ENCODE data around the gene HNRNPA0. TPM values are rescaled to one million over a fixed set of nuclear protein-coding genes. Genes with fewer than 3 reads are reported as not detected.

The HNRNPA0 gene
- total and polyA plus RNA-seq, 2 experiments from 2014 or later: 15.1 to 39.9 TPM

DNA sequence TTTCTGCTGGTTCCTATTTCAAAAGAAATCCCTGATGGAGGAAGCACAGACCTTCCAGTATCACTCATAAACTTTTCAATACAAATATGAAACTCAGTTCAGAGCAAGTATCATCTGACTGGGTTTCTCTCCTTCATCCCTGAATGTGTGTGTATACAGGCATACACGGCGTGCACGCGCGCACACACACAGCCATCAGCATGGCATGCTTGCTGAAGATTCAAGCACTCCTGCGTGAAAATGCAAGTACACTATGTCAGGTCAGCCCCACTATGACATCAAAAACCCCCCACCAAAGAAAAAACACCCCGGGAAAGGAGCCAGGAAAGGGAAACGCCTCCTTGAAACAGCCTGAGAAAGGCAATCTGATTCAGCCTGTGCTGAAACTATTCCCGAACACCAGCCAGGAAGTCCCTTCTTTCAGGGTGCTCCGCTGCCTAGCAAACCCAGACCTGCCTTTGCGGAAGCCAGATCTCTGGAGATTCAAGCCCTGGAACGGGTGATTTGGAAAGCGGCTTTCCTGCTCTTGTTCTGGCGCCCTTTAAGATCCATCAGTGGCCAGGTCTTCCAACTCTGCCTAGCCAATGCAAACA, 19.1 kb downstream of the HNRNPA0 start:
- H3K9me3 Mint-ChIP-seq: peaks cover 6% of the 10 kb centered on the region
- H3K4me1 Mint-ChIP-seq: peaks cover 21% of the 10 kb centered on the region; the same call in 2 of the 3 replicates
- H2AFZ ChIP-seq: peak overlapping the region; percentile 74
- DNase-seq (ENCODE audit: low spot score) (peak; percentile 62), ATAC-seq (peak; percentile 50)
- H3K4me1 ChIP-seq (ENCODE audit: insufficient read depth): peaks cover 17% of the 10 kb centered on the region
- H3K27ac ChIP-seq (ENCODE audit: low read depth): peak overlapping the region; percentile 93
- no peaks in the 10 kb centered on the region for H3K27me3 ChIP-seq (ENCODE audit: insufficient read depth)
- TF ChIP-seq ZNF331 (CRISPR knock-in tag; IDR thresholded peaks at IDR 0.05; ENCODE audit: low read depth) (no peak), JUNB (IDR thresholded peaks at IDR 0.05; ENCODE audit: unreplicated experiment) (no peak), EZH2phosphoT487 (IDR thresholded peaks at IDR 0.05; ENCODE audit: unreplicated experiment) (no peak), NANOG (IDR thresholded peaks at IDR 0.05; ENCODE audit: borderline replicate concordance) (no peak), ZNF114 (CRISPR knock-in tag; IDR thresholded peaks at IDR 0.05) (no peak), CREB1 (CRISPR knock-in tag; IDR thresholded peaks at IDR 0.05; ENCODE audit: low read depth) (no peak), STAT1 (IDR thresholded peaks at IDR 0.05; ENCODE audit: unreplicated experiment) (no peak), EZH2 (IDR thresholded peaks at IDR 0.05; ENCODE audit: low read depth, unreplicated experiment) (no peak), POLR2AphosphoS5 (IDR thresholded peaks at IDR 0.05; ENCODE audit: low read depth) (no peak)
- TF ChIP-seq, protein P1, sequence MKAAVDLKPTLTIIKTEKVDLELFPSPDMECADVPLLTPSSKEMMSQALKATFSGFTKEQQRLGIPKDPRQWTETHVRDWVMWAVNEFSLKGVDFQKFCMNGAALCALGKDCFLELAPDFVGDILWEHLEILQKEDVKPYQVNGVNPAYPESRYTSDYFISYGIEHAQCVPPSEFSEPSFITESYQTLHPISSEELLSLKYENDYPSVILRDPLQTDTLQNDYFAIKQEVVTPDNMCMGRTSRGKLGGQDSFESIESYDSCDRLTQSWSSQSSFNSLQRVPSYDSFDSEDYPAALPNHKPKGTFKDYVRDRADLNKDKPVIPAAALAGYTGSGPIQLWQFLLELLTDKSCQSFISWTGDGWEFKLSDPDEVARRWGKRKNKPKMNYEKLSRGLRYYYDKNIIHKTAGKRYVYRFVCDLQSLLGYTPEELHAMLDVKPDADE (IDR thresholded peaks at IDR 0.05): no peak
- TF ChIP-seq, protein P2, sequence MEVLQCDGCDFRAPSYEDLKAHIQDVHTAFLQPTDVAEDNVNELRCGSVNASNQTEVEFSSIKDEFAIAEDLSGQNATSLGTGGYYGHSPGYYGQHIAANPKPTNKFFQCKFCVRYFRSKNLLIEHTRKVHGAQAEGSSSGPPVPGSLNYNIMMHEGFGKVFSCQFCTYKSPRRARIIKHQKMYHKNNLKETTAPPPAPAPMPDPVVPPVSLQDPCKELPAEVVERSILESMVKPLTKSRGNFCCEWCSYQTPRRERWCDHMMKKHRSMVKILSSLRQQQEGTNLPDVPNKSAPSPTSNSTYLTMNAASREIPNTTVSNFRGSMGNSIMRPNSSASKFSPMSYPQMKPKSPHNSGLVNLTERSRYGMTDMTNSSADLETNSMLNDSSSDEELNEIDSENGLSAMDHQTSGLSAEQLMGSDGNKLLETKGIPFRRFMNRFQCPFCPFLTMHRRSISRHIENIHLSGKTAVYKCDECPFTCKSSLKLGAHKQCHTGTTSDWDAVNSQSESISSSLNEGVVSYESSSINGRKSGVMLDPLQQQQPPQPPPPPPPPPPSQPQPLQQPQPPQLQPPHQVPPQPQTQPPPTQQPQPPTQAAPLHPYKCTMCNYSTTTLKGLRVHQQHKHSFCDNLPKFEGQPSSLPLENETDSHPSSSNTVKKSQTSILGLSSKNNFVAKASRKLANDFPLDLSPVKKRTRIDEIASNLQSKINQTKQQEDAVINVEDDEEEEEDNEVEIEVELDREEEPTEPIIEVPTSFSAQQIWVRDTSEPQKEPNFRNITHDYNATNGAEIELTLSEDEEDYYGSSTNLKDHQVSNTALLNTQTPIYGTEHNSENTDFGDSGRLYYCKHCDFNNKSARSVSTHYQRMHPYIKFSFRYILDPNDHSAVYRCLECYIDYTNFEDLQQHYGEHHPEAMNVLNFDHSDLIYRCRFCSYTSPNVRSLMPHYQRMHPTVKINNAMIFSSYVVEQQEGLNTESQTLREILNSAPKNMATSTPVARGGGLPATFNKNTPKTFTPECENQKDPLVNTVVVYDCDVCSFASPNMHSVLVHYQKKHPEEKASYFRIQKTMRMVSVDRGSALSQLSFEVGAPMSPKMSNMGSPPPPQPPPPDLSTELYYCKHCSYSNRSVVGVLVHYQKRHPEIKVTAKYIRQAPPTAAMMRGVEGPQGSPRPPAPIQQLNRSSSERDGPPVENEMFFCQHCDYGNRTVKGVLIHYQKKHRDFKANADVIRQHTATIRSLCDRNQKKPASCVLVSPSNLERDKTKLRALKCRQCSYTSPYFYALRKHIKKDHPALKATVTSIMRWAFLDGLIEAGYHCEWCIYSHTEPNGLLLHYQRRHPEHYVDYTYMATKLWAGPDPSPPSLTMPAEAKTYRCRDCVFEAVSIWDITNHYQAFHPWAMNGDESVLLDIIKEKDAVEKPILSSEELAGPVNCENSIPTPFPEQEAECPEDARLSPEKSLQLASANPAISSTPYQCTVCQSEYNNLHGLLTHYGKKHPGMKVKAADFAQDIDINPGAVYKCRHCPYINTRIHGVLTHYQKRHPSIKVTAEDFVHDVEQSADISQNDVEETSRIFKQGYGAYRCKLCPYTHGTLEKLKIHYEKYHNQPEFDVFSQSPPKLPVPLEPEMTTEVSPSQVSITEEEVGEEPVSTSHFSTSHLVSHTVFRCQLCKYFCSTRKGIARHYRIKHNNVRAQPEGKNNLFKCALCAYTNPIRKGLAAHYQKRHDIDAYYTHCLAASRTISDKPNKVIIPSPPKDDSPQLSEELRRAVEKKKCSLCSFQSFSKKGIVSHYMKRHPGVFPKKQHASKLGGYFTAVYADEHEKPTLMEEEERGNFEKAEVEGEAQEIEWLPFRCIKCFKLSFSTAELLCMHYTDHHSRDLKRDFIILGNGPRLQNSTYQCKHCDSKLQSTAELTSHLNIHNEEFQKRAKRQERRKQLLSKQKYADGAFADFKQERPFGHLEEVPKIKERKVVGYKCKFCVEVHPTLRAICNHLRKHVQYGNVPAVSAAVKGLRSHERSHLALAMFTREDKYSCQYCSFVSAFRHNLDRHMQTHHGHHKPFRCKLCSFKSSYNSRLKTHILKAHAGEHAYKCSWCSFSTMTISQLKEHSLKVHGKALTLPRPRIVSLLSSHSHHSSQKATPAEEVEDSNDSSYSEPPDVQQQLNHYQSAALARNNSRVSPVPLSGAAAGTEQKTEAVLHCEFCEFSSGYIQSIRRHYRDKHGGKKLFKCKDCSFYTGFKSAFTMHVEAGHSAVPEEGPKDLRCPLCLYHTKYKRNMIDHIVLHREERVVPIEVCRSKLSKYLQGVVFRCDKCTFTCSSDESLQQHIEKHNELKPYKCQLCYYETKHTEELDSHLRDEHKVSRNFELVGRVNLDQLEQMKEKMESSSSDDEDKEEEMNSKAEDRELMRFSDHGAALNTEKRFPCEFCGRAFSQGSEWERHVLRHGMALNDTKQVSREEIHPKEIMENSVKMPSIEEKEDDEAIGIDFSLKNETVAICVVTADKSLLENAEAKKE (CRISPR knock-in tag; IDR thresholded peaks at IDR 0.05): no peak
- TF ChIP-seq, protein P3, sequence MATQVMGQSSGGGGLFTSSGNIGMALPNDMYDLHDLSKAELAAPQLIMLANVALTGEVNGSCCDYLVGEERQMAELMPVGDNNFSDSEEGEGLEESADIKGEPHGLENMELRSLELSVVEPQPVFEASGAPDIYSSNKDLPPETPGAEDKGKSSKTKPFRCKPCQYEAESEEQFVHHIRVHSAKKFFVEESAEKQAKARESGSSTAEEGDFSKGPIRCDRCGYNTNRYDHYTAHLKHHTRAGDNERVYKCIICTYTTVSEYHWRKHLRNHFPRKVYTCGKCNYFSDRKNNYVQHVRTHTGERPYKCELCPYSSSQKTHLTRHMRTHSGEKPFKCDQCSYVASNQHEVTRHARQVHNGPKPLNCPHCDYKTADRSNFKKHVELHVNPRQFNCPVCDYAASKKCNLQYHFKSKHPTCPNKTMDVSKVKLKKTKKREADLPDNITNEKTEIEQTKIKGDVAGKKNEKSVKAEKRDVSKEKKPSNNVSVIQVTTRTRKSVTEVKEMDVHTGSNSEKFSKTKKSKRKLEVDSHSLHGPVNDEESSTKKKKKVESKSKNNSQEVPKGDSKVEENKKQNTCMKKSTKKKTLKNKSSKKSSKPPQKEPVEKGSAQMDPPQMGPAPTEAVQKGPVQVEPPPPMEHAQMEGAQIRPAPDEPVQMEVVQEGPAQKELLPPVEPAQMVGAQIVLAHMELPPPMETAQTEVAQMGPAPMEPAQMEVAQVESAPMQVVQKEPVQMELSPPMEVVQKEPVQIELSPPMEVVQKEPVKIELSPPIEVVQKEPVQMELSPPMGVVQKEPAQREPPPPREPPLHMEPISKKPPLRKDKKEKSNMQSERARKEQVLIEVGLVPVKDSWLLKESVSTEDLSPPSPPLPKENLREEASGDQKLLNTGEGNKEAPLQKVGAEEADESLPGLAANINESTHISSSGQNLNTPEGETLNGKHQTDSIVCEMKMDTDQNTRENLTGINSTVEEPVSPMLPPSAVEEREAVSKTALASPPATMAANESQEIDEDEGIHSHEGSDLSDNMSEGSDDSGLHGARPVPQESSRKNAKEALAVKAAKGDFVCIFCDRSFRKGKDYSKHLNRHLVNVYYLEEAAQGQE (IDR thresholded peaks at IDR 0.05; ENCODE audit: unreplicated experiment): no peak
- TF ChIP-seq, protein P4, sequence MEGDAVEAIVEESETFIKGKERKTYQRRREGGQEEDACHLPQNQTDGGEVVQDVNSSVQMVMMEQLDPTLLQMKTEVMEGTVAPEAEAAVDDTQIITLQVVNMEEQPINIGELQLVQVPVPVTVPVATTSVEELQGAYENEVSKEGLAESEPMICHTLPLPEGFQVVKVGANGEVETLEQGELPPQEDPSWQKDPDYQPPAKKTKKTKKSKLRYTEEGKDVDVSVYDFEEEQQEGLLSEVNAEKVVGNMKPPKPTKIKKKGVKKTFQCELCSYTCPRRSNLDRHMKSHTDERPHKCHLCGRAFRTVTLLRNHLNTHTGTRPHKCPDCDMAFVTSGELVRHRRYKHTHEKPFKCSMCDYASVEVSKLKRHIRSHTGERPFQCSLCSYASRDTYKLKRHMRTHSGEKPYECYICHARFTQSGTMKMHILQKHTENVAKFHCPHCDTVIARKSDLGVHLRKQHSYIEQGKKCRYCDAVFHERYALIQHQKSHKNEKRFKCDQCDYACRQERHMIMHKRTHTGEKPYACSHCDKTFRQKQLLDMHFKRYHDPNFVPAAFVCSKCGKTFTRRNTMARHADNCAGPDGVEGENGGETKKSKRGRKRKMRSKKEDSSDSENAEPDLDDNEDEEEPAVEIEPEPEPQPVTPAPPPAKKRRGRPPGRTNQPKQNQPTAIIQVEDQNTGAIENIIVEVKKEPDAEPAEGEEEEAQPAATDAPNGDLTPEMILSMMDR (conservative IDR thresholded peaks at IDR 0.05; ENCODE audit: low read depth in 2 of 2): no peak
- no peaks in the 10 kb centered on the region for H3K36me3 ChIP-seq (ENCODE audit: insufficient read depth)
- H3F3A ChIP-seq (replicated peaks; ENCODE audit: low read depth): no peaks in the 10 kb centered on the region
- no peak overlapping the region for H3K27ac Mint-ChIP-seq
- peaks cover 47% of the 10 kb centered on the region for H3K79me2 ChIP-seq (replicated peaks; ENCODE audit: insufficient read depth)
- no peaks in the 10 kb centered on the region for H3K9me2 ChIP-seq (ENCODE audit: insufficient read depth)
- peak overlapping the region; percentile 85 for H3K4me2 ChIP-seq
- no peaks in the 10 kb centered on the region for H4K20me1 ChIP-seq (replicated peaks; ENCODE audit: insufficient read depth)
- H3K27me3 Mint-ChIP-seq (ENCODE audit: insufficient read depth, low read depth, poor library complexity): peaks cover 2% of the 10 kb centered on the region
- peak overlapping the region; percentile 67 for H3K4me3 ChIP-seq
- no peaks in the 10 kb centered on the region for H3K36me3 Mint-ChIP-seq (ENCODE audit: low read depth)
- H3K4me3 Mint-ChIP-seq: no peak overlapping the region

Measured in GM23338 (cell line).